RWPE2 (cell line): ENCODE data around the gene CCNG1.
"Not testable (repeated sequence)": the region's sequence is repeated elsewhere in the genome, so short reads cannot be mapped to it uniquely, and the experiment has no call there.

ENCODE experiments used
- ATAC-seq: fragments of 200-7000 bp; cut with Tn5 transposase; 3 replicates; pipeline ENCODE4 v1.9.1; 2021; ENCODE audit warnings: low read depth
- DNase-seq: peaks from one replicate; pipeline ENCODE4 v3.0.0-alpha.2; 2020; ENCODE audit warnings: low spot score
- H3K27ac ChIP-seq: fragments of 450-650 bp; 2 replicates; pipeline ENCODE4 v1.5.1; 2017; ENCODE audit warnings: mild to moderate bottlenecking; ENCODE audit not compliant: poor library complexity, severe bottlenecking
- H3K27me3 ChIP-seq: fragments of 250-450 bp; sonication (Bioruptor Pico); 2 replicates; pipeline ENCODE4 v1.5.1; 2021; ENCODE audit warnings: mild to moderate bottlenecking, moderate library complexity; ENCODE audit not compliant: insufficient read depth, poor library complexity, severe bottlenecking
- H3K36me3 ChIP-seq: fragments of 250-450 bp; sonication (Bioruptor Pico); 2 replicates; pipeline ENCODE4 v1.5.1; 2020; ENCODE audit warnings: low read depth, mild to moderate bottlenecking, moderate library complexity
- H3K4me1 ChIP-seq: fragments of 250-450 bp; sonication (Bioruptor Pico); 2 replicates; pipeline ENCODE4 v1.5.1; 2021; ENCODE audit warnings: mild to moderate bottlenecking, moderate library complexity; ENCODE audit not compliant: insufficient read depth, poor library complexity, severe bottlenecking
- H3K4me3 ChIP-seq: fragments of 250-450 bp; sonication (Bioruptor Pico); 2 replicates; pipeline ENCODE4 v1.5.1; 2021; ENCODE audit warnings: mild to moderate bottlenecking, moderate library complexity; ENCODE audit not compliant: severe bottlenecking
- H3K9me3 ChIP-seq: fragments of 250-450 bp; sonication (Bioruptor Pico); 2 replicates; pipeline ENCODE4 v1.5.1; 2021; ENCODE audit warnings: mild to moderate bottlenecking, moderate library complexity; ENCODE audit not compliant: severe bottlenecking
- TF ChIP-seq, protein P1 (sequence below): fragments of 450-650 bp; IDR thresholded peaks from one replicate; pipeline ENCODE4 v1.5.1; 2017; ENCODE audit warnings: mild to moderate bottlenecking, moderate library complexity; ENCODE audit not compliant: poor library complexity, severe bottlenecking

The CCNG1 gene

DNA sequence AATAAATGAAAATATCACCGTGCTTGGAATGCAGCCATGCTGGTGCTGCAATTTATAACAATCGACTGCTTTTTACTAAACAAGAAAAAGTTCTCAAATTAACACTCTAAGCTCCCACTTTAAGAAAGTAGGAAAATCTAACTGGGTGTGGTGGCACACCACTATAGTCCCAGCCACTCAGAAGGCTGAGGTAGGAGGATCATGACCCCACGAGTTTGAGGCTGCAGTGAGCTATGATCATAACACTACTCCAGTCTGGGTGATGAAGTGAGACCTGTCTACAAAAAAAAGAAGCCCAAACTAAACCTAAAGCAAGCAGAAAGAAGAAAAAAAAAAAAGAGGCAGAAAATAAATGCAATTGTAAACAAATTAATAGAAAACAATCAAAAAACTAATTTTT lies 10.5 kb downstream of the CCNG1 start:
- H3K9me3 ChIP-seq: no peaks in the 10 kb centered on the region
- no peaks in the 10 kb centered on the region for H3K27me3 ChIP-seq
- peaks cover 100% of the 10 kb centered on the region for H3K36me3 ChIP-seq
- H3K4me1 ChIP-seq: no peaks in the 10 kb centered on the region
- no peak overlapping the region for H3K4me3 ChIP-seq
- TF ChIP-seq, protein P1, sequence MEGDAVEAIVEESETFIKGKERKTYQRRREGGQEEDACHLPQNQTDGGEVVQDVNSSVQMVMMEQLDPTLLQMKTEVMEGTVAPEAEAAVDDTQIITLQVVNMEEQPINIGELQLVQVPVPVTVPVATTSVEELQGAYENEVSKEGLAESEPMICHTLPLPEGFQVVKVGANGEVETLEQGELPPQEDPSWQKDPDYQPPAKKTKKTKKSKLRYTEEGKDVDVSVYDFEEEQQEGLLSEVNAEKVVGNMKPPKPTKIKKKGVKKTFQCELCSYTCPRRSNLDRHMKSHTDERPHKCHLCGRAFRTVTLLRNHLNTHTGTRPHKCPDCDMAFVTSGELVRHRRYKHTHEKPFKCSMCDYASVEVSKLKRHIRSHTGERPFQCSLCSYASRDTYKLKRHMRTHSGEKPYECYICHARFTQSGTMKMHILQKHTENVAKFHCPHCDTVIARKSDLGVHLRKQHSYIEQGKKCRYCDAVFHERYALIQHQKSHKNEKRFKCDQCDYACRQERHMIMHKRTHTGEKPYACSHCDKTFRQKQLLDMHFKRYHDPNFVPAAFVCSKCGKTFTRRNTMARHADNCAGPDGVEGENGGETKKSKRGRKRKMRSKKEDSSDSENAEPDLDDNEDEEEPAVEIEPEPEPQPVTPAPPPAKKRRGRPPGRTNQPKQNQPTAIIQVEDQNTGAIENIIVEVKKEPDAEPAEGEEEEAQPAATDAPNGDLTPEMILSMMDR: no peak
- DNase-seq: no peak
- no peak overlapping the region for H3K27ac ChIP-seq
- ATAC-seq: no peak

DNA sequence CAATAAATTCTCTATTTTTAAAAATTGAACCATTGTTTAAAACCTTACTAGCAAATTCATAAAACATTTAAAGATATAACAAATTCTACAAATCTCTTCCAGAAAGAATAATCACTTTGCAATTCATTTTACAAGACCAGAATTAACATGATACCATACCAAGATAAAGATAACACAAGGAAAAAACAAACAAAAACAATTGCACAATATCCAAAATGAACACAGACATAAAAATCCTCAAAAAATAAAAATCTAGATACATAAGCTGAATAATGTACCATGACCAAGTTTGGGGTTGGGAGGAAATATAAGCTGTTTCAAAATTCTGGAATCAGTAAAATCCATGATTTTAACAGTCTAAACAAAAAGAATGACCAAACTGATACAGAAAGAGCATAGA lies 11.1 kb downstream of the CCNG1 start:
- peaks cover 100% of the 10 kb centered on the region for H3K36me3 ChIP-seq
- no peaks in the 10 kb centered on the region for H3K9me3 ChIP-seq
- H3K27me3 ChIP-seq: no peaks in the 10 kb centered on the region
- ATAC-seq: no peak
- TF ChIP-seq, protein P1: no peak
- H3K4me3 ChIP-seq: no peak overlapping the region
- H3K27ac ChIP-seq: no peak overlapping the region
- peaks cover 1% of the 10 kb centered on the region for H3K4me1 ChIP-seq
- no peak for DNase-seq

DNA sequence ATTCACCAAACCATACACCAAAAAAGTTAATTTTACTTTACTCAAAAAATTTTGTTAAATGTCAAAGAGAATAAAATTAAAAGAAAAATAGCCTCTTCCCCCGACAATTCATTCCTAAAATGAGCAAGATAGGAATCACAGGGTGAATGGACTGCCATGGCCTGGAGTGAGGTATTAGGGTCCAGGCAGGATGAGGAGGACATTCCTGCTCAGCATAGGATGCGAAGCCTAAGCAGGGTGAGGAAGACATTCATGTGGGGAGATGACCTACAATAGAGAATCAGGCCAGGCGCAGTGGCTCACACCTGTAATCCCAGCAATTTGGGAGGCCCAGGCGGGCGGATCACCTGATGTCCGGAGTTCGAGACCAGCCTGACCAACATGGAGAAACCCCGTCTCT lies 14.1 kb downstream of the CCNG1 start:
- Histone ChIP-seq H3K9me3 (no peaks in the 10 kb centered on the region), H3K27me3 (no peaks in the 10 kb centered on the region), H3K27ac (no peak overlapping the region), H3K4me1 (peaks cover 5% of the 10 kb centered on the region), H3K4me3 (no peak overlapping the region), H3K36me3 (peaks cover 100% of the 10 kb centered on the region)
- ATAC-seq (no peak), DNase-seq (no peak)
- TF ChIP-seq, protein P1: no peak

DNA sequence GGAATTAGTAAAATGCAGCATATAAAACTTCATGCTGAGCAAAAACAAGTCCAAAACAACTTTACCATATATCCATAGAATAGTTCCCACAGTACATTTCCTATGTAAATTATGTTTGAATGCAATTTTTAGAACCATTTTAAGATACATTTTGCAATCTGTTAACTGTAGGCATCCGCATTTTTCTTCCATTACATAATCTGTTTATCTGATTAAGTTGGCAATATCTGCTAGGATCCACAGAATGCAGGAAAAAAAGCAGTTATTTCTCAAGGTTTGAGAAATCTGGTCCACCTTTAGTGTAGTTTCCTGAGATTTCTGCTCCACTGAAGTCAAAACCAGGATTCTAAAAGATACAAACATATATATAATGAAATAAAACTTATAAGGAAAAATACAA lies 16.3 kb downstream of the CCNG1 start:
- Histone ChIP-seq H3K36me3 (peaks cover 87% of the 10 kb centered on the region), H3K9me3 (no peaks in the 10 kb centered on the region), H3K4me1 (peaks cover 12% of the 10 kb centered on the region), H3K27ac (no peak overlapping the region), H3K27me3 (no peaks in the 10 kb centered on the region), H3K4me3 (no peak overlapping the region)
- TF ChIP-seq, protein P1: no peak
- ATAC-seq (no peak), DNase-seq (no peak)

DNA sequence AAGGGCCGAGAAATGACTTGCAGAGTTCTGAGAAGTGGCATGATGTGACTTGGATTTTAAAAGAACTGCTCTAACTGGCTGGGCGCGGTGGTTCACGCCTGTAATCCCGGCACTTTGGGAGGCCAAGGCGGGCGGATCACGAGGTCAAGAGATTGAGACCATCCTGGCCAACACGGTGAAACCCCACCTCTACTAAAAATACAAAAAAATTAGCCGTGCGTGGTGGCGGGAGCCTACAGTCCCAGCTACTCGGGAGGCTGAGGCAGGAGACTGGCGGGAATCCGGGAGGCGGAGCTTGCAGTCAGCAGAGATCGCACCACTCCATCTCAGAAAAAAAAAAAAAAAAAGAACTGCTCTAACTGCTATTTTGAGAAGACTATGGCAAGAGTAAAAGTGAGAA lies 18.0 kb downstream of the CCNG1 start:
- not testable (repeated sequence) for ATAC-seq, H3K9me3 ChIP-seq, H3K27me3 ChIP-seq, H3K27ac ChIP-seq, H3K4me3 ChIP-seq, DNase-seq
- H3K4me1 ChIP-seq: peaks cover 12% of the 10 kb centered on the region
- H3K36me3 ChIP-seq: peaks cover 70% of the 10 kb centered on the region
